Embryonic facial prominence (tissue), 1 donor: ENCODE data around the gene FLG.
"Not testable (repeated sequence)": the region's sequence is repeated elsewhere in the genome, so short reads cannot be mapped to it uniquely, and the experiment has no call there.

Source experiments
- DNase-seq: peaks from one replicate; pipeline ENCODE4 v3.0.0-alpha.2; 2016; ENCODE audit errors: extremely low spot score

FLG gene

DNA sequence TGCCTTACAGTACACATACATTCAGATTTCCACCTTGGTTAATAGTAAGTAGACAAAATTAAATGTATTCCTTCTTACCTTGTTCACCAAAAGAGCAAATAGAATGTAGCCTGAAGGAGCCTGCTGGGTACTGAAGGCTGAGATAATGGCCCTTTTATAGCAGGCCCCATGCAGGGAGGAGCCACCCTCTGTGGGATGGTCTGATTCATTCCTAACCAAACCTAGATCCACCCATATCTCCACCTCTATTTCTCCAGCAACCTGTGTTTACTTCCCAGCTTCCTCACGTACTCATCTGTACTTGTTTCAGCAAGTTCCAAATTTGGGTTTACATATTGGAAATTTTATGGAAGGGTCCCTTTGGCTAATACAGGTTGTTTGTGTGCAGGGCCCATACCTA is at the start of gene FLG:
Gene FLG (minus strand): TSS at position 129 of the 400 bp plus-strand sequence. CDS start 9,783 bp downstream, outside the sequence.
- no peak for DNase-seq

DNA sequence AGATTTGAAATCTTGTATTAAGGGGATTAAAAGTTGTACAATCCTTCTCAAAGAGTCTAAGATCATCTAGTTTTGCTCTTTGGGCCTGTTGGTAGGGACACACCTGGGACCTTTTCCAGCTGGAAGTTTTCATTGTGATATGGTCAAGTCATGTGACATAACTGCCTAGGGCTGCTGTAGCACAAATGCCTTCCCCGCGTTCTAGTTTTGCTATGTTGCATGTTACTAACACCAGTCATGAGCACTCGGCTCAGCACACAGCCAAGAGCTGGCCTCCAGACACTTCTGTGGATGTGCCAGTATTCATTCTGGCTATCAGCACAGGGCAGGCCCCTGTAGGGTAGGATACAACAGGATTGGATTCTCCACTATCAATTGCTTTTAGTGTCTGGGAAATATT is 49.4 kb upstream of the FLG start:
- no peak for DNase-seq

DNA sequence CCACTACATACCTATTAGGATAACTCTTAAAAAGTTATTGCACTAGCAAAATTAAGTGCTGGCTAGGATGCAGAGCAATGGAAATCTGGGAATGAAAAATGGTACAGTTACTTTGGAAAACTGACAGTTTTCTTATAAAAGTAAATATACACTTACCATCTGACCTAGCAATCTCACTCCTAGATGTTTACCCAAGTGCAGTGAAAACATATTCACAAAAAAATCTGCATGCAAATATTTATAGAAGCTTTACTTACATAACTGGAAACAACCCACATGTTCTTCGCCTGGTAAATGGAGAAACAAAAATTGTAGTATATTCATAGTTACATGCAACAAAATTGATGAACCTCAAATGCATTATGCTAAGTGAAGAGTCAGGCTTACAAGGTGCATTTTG is 47.6 kb upstream of the FLG start:
- no peak for DNase-seq

DNA sequence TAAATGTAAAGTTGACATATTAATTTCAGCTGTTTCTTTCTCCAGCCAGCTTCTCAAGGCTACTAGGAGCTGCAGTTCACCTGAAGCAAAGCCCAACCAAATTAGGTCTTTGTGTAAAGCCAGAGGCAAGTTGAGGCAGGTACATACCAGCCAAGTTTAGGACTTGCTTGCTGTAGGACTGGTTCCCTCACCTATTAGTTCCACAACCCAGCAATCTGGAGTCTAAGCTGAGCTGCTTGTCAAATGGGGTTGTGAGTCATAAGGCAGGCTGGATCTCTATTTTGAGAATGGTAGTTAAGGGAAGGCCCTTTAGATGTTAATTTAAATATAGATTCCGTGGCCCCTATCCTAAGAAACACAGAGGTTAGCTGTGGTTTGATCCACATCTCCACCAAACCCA is 42.4 kb upstream of the FLG start:
- DNase-seq = no peak

DNA sequence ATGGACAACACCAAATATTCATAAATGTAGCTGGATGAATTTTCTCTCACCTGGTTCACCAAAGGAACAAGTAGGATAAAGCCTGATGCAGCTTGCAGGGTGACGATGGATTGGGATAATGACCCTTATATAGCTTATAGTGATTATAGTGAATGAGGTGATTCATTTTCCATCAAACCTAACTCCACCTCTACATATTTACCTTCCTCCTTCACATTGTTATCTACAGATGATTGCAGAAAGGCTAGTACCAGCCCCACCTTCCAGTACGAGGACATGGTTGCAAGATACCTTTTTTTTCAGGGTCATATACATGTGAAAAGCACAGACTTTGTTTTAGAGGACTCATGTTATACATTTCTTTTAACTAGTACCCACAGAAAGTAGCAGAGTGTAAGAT is 34.9 kb upstream of the FLG start, which contains the start of gene FLG2:
Gene FLG2 (minus strand): TSS at position 101 of the 400 bp plus-strand sequence. CDS start 1,122 bp downstream, outside the sequence.
- DNase-seq = no peak

DNA sequence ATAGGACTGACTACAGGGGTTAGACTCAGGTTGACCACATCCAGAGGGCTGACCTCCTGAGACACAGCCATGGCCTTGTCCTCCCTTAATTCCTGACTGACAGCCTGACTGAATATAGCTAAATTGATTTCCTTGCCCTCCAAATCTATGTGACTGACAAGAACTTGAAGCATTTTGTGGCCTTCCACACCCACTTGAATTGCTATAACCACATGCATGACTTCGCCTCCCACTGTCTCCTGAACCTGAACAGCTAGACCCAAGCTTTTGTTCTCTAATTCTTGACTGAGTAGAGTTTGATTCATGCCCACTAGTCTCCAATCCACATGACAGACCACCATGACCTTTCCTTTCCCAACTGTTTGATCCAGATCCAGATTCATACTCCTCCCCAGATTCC is 31.7 kb upstream of the FLG start:
- no peak for DNase-seq

DNA sequence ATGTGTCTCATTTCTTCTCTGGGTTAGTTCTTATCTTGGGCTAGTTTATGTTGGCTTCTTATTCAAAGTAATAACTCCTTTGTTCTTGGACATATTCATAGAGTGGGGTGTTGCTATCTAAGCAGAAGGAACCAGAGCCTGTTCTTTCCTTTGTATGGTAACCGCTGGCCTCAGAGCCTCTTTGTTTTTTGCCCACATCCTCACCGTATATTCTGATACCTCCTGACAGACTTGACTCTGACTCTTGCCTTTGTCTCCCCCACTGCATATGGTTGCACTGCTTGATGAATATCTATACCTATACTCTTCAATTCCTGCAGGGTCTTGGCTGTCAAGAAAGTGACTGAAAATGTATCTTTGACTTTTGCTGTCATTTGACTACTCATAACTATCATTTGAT is 24.6 kb upstream of the FLG start:
- no peak for DNase-seq

DNA sequence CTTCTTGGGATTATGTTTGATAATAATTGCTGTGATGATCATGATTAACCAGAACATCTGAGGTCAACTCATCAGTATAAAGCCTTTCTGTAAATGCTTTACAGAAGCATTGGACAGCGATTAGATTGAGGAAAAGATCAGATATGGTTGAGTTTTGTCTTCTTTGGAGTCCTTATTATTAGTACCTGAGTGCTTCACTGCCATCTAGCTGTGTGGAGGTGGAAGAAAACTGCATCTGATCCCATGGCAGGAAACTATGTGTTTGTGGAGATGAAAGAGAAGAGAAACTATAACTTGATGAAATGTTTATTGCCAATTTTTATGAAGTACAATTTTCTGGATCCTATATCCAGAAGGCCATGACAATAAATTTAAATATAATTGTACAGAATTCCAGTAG is 23.4 kb upstream of the FLG start:
- DNase-seq = no peak

DNA sequence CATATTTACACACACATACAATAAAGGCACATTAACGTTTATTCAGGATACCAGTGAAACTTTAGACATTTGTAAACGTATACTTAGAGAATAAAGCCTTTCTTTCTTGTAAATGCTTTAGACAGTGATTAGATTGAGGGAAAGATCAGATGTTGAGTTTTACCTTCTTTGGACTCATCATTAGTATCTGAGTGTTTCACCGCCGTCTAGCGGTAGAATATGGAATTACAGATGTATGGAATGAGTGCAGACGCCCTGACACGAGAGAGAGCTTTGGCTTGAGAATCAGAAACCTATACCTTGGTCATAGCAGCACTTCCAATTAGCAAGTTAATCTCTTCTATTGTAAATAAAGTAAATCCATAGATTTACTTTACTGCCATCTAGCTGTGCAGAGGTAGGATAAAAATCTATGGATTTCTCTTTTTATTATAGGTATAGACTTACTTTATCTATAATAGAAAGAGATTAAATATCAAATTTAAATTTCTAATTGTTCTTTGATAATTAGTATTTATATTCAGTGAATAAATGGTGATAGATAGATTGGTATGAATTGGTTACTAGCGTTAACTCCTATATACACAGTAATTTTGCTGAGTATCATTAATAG is 22.2 kb upstream of the FLG start:
- no peak for DNase-seq

DNA sequence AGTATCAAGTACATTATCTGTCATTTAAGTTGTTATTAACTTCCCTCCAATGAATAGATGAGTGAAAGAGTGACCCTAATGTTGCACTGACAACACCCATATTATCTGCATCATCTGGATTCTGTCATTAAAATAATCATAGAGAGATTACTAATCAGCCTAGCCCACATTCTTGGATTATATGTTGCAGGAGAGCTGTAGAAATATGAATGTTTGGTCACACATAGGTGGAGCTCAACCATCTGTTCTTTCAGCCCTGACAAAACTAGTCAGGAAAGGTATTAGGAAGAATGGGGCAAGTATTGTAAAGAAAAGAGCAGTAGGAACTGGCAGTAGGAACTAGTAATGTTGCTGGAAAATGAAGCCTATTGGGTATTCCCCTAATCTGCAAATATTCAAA is 19.4 kb upstream of the FLG start:
- DNase-seq = no peak

DNA sequence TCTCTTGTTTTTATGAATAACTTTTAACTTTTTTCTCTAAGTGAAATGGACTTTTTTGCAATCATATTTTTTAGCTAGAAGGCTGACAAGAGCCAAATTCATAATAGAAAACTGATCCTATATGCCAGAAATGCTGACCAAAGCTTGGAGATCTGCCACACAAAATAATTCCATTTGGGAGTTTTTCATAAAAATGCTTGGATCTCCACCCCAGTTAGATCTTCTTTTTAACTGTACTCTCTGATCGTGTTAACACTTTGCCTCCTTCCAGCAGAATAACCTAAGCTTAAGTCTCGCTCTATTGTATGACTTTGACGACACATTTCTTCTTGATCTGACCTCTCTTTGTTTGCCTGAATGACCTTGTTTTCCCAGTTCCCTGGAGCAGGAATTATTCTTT is 18.0 kb upstream of the FLG start:
- DNase-seq = no peak

DNA sequence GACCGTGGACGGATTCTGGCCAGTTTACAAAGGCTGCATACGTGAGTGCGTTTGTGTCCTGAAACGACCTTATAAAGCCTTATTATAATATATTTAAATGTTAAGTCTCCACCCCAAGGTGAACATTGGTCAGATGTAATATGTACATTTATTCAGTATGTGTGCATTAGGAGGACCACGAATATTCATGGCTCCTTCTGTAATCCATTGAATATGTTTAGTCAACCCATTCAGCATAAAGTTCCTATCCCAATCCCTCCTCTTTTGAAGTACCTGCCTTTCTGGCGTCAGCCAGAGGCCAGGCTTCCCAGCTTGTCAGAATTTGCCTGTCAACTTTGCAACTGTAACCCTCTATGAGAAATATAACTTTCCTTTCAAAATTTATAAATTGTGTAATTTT is 10.4 kb upstream of the FLG start:
- no peak for DNase-seq

DNA sequence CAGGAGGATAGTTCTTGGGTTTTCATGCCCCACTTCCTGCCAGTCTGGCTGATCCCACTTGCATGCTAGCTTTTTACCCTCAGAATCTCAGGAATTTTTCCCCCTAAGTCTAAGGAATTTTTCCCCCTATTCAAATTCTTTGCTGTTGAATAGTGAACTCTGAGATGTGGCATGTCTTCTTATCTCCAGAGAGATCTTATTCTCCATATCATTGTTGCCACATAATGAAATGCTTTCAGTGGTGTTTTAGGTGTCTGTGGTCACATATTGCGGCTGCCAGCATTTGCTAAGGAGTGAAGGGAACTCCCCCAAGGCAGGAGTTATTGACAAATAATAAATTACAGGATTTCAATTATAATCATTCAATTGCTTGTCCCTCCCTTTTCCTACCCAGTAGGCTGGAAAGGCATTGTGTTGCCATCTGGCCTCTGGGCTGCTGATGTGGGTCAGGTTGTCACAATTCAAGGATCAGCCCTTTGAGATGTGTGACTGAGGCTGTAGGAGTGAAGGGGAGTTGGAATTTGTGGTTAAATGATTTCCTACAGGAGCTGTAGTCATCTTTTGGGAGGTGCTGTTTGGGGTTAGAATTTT is 3.9 kb upstream of the FLG start:
- DNase-seq = no peak

DNA sequence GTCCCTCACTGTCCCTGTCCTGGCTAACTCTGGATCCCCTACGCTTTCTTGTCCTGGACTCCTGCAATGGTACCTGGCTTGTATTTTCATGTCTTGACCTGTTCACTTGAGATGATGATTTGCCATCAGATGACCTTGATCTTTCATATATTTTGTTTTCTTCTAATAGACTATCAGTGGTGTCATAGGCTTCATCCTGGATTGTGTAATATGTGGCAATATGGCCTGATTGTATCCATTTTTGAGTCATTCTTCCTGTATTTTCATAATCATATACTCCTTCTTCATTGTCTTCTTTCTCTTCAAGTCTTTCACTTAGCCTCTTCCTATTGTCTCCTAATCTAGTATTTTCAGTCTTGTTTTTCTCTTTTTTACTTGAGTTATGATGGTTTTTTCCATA is 11.1 kb downstream of the FLG start:
- no peak for DNase-seq

DNA sequence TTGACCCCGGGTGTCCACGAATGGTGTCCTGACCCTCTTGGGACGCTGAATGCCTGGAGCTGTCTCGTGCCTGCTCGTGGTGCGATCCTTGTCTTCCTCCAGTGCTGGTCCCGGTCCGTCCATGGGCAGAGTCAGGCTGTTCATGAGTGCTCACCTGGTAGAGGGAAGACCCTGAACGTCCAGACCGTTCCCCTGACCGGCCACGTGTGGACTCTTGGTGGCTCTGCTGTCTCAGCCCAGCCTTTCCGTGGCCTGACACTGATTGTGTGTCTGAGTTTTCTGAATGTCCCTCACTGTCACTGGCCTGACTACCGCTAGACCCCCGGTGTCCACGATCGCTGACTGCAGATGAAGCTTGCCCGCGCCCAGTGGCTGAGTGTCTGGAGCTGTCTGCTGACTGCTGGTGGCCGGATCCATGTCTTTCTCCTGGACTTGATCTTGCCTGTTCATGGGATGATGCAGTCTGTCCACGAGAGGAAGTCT is 11.7 kb downstream of the FLG start:
- no peak for DNase-seq

DNA sequence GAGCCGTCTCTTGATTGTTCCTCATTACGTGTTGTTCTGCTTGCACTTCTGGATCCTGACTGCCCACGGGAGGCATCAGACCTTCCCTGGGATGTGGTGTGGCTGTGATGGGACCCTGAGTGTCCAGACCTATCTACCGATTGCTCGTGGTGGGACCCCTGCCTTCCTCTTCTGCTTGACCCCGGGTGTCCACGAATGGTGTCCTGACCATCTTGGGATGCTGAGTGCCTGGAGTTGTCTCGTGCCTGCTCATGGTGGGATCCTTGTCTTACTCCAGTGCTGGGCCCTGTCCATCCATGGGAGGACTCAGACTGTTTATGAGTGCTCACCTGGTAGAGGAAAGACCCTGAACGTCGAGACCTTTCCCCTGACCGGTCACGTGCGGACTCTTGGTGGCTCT is 12.9 kb downstream of the FLG start:
- not testable (repeated sequence) for DNase-seq

DNA sequence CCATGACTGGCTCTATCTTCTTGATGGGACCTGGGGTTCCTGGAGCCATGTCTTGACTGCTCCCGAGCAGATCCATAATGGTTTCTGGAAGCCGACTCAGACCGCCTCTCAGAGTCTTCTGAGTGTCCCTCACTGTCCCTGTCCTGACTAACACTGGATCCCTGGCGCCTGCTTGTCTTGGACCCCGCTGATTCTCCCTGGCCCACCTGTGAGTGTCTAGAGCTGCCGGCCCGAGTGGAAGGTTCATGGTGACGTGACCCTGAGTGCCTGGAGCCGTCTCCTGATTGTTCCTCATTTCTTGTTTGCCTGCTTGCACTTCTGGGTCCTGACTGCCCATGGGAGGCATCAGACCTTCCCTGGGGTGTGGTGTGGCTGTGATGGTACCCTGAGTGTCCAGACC is 15.1 kb downstream of the FLG start:
- DNase-seq = no peak

DNA sequence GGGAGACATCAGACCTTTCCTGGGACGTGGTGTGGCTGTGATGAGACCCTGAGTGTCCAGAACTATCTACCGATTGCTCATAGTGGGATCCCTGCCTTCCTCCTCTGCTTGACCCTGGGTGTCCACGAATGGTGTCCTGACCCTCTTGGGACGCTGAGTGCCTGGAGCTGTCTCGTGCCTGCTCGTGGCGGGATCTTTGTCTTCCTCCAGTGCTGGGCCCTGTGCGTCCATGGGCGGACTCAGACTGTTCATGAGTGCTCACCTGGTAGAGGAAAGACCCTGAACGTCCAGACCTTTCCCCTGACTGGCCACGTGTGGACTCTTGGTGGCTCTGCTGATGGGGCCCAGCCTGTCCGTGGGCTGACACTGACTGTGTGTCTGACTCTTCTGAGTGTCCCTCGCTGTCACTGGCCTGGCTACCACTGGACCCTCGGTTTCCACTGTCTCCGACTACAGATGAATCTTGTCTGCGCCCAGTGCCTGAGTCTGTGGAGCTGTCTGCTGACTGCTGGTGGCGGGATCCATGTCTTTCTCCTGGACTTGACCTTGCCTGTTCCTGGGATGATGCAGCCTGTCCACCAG is 15.6 kb downstream of the FLG start:
- not testable (repeated sequence) for DNase-seq

DNA sequence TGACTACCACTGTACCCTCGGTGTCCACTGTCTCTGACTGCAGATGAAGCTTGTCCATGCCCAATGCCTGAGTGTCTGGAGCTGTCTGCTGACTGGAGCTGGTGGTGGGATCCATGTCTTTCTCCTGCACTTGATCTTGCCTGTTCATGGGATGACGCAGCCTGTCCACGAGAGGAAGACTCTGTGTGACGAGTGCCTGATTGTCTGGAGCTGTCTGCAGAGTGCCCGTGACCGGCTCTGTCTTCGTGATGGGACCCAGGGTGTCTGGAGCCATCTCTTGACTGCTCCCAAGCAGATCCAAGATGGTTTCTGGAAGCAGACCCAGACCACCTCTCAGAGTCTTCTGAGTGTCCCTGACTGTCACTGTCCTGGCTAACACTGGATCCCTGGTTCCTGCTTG is 16.3 kb downstream of the FLG start:
- not testable (repeated sequence) for DNase-seq

DNA sequence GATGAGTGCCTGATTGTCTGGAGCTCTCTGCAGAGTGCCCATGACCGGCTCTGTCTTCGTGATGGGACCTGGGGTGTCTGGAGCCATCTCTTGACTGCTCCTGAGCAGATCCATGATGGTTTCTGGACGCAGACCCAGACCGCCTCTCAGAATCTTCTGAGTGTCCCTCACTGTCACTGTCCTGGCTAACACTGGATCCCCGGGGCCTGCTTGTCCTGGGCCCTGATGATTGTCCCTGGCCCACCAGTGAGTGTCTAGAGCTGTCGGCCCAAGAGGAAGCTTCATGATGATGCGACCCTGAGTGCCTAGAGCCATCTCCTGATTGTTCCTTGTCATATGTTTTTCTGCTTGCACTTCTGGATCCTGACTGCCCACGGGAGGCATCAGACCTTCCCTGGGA is 17.1 kb downstream of the FLG start:
- not testable (repeated sequence) for DNase-seq

DNA sequence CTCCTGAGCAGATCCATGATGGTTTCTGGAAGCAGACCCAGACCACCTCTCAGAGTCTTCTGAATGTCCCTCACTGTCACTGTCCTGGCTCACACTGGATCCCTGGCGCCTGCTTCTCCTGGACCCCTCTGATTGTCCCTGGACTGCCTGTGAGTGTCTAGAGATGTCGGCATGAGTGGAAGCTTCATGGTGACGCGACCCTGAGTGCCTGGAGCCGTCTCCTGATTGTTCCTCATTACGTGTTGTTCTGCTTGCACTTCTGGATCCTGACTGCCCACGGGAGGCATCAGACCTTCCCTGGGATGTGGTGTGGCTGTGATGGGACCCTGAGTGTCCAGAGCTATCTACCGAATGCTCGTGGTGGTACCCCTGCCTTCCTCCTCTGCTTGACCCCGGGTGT is 18.9 kb downstream of the FLG start:
- not testable (repeated sequence) for DNase-seq

DNA sequence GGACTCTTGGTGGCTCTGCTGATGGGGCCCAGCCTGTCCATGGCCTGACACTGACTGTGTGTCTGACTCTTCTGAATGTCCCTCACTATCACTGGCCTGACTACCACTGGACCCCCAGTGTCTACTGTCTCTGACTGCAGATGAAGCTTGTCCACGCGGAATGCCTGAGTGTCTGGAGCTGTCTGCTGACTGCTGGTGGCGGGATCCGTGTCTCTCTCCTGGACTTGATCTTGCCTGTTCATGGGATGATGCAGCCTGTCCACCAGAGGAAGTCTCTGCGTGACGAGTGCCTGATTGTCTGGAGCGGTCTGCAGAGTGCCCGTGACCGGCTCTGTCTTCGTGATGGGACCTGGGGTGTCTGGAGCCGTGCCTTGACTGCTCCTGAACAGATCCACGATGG is 20.3 kb downstream of the FLG start:
- DNase-seq = not testable (repeated sequence)

DNA sequence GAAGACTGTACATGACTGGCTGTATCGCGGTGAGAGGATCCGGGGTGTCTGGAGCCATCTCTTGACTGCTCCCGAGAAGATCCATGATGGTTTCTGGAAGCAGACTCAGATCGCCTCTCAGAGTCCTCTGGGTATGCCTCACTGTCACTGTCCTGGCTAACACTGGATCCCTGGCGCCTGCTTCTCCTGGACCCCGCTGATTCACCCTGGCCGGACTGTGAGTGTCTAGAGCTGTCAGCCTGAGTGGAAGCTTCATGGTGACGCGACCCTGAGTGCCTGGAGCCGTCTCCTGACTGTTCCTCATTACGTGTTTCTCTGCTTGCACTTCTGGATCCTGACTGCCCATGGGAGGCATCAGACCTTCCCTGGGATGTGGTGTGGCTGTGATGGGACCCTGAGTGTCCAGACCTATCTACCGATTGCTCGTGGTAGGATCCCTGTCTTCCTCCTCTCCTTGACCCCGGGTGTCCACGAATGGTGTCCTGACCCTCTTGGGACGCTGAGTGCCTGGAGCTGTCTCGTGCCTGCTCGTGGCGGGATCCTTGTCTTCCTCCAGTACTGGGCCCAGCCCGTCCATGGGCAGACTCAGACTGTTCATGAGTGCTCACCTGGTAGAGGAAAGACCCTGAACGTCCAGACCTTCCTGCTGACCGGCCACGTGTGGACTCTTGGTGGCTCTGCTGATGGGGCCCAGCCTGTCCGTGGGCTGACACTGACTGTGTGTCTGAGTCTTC is 21.7 kb downstream of the FLG start:
- DNase-seq = not testable (repeated sequence)
